Measurements from ENCODE around the gene ATF7. TPM values are rescaled to one million over a fixed set of nuclear protein-coding genes. Genes with fewer than 3 reads are reported as not detected.

The ATF7 gene
- polyA plus RNA-seq, 1 of the 3 experiments (the other 2 are of a cell fraction) = 12.8 TPM

DNA sequence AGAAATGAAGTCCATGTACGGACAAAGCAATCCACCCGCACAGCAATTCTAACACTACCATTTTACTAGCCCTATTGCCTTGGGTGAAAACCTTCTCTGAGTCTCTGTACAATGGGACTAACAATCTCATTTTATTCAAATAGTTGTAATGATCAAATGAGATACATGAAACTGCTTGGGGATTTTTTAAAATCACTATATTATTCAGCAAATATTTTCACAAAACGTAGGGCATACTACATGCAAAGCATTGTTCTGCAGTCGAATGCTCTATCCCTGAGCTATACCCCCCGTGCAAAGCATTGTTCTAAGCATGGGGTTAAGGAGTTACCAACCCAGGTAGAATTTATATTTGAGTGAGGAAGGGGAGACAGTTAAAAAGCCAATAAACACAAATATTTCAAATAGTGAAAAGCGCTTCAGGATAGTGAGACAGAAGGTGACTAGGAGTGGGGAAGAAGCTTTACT is 554 bp upstream of the ATF7 start:
- CTCF ChIA-PET = interaction anchor here (1.0 to 2.6 kb wide), 3 partner anchors 50 to 119 kb away, joined by 3 to 10 read pairs (median 10); partner anchors contain the start of gene ATP5MC2

DNA sequence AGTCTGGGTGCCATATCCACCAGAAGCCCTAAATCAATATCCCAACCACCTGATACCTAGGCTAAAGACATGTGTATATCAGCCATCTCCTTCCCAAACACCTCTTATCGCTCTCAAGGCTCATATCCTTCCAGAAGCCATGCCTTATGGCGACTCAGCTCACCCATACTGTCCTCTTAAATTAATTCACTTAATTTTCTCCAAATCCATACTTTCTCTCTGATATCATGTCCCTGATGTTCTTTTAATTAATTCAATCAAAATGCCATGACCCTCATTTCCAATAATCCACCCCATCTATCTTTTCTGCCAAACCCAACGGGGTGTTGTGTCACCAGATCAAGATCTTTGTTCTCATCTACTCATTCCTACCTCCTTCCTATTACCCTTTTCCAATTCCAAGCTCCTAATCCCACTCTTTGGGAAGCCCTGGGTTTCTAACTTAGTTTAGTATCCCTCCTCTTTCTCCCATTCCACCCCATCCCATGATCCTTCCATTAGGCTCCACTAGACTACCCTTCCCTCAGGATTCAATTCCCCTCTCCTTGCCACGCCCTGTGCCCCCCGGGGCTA is 723 bp downstream of the ATF7 start:
- Histone ChIP-seq H3K4me2 (peak overlapping the region; percentile 91), H3K4me1 (ENCODE audit: control insufficient read depth in 1 of 2, insufficient read depth in 2 of 2, low read depth in 1 of 2, low read length in 1 of 2) (peaks cover 5% of the 10 kb centered on the region in 2 experiments; a peak in 3 of 4 replicates), H4K20me1 (ENCODE audit: insufficient read depth) (peaks cover 5% of the 10 kb centered on the region; the same call in 1 of the 2 replicates), H3K27me3 (ENCODE audit: insufficient read depth) (no peaks in the 10 kb centered on the region), H3K4me3 (ENCODE audit: low read depth in 2 of 2, low read length in 1 of 2) (peak overlapping the region; percentile 75 to 77), H3K36me3 (replicated peaks in 1 of 2; ENCODE audit: control insufficient read depth in 1 of 2, insufficient read depth in 2 of 2, low read length in 1 of 2) (no peaks in the 10 kb centered on the region), H2AFZ (ENCODE audit: low read depth) (peak overlapping the region; percentile 73), H3K9me3 (no peaks in the 10 kb centered on the region), H3F3A (replicated peaks; ENCODE audit: insufficient read depth) (no peaks in the 10 kb centered on the region), H3K9me2 (no peaks in the 10 kb centered on the region), H3K9ac (peak overlapping the region; percentile 90), H3K27ac (ENCODE audit: low read depth in 2 of 2, low read length in 1 of 2) (peak overlapping the region; percentile 65 to 91; a peak in 2 of 4 replicates), H3K79me2 (ENCODE audit: insufficient read depth) (peaks cover 54% of the 10 kb centered on the region)
- TF ChIP-seq SMC3 (IDR thresholded peaks at IDR 0.05; ENCODE audit: low read depth, low read length) (no peak), MAX (IDR thresholded peaks at IDR 0.05; ENCODE audit: low read depth) (no peak), MEF2A (IDR thresholded peaks at IDR 0.05; ENCODE audit: borderline replicate concordance, low read depth) (no peak), YY1 (IDR thresholded peaks at IDR 0.05; ENCODE audit: low read depth) (no peak), ELF1 (IDR thresholded peaks at IDR 0.05) (no peak), USF2 (IDR thresholded peaks at IDR 0.05; ENCODE audit: borderline replicate concordance, low read depth, low read length) (no peak), FOXM1 (IDR thresholded peaks at IDR 0.05; ENCODE audit: low read depth) (no peak), TAF1 (IDR thresholded peaks at IDR 0.05; ENCODE audit: borderline replicate concordance, low read depth, low read length) (no peak; the same call in 1 of the 2 replicates), NRF1 (IDR thresholded peaks at IDR 0.05; ENCODE audit: low read depth, low read length) (no peak), RCOR1 (IDR thresholded peaks at IDR 0.05; ENCODE audit: low read length) (no peak), CHD2 (IDR thresholded peaks at IDR 0.05; ENCODE audit: low read length, partially characterized antibody) (no peak), GATA2 (CRISPR knock-in tag; IDR thresholded peaks at IDR 0.05) (no peak), POLR2AphosphoS5 (IDR thresholded peaks at IDR 0.05; ENCODE audit: low read depth, low read length) (no peak), JUND (IDR thresholded peaks at IDR 0.05) (no peak), RAD21 (IDR thresholded peaks at IDR 0.05; ENCODE audit: low read length) (no peak), EP300 (IDR thresholded peaks at IDR 0.05; ENCODE audit: borderline replicate concordance in 1 of 2, low read depth in 1 of 2, low read length in 1 of 2) (no peak), IRF3 (IDR thresholded peaks at IDR 0.05; ENCODE audit: low read depth, low read length) (no peak)
- TF ChIP-seq, protein P1, sequence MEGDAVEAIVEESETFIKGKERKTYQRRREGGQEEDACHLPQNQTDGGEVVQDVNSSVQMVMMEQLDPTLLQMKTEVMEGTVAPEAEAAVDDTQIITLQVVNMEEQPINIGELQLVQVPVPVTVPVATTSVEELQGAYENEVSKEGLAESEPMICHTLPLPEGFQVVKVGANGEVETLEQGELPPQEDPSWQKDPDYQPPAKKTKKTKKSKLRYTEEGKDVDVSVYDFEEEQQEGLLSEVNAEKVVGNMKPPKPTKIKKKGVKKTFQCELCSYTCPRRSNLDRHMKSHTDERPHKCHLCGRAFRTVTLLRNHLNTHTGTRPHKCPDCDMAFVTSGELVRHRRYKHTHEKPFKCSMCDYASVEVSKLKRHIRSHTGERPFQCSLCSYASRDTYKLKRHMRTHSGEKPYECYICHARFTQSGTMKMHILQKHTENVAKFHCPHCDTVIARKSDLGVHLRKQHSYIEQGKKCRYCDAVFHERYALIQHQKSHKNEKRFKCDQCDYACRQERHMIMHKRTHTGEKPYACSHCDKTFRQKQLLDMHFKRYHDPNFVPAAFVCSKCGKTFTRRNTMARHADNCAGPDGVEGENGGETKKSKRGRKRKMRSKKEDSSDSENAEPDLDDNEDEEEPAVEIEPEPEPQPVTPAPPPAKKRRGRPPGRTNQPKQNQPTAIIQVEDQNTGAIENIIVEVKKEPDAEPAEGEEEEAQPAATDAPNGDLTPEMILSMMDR (IDR thresholded peaks at IDR 0.05) = no peak
- WGBS (ENCODE audit: low lambda C conversion rate) = 18% methylated on average over 5 of the region's 5 CpGs
- POLR2A ChIA-PET = interaction anchor here (1.2 kb wide), 1 partner anchor 50 kb away, joined by 4 read pairs; no protein-coding TSS in a partner anchor
- no peak for DNase-seq
- CTCF ChIA-PET = interaction anchor here (1.2 to 2.6 kb wide), 3 partner anchors 9 to 119 kb away, joined by 3 to 10 read pairs (median 8); no protein-coding TSS in a partner anchor

More for the DNA sequence above, 554 bp upstream of the ATF7 start:
- POLR2A ChIA-PET = no interaction called here
- no peaks in the 10 kb centered on the region for H3K9me2 ChIP-seq
- peak overlapping the region; percentile 91 for H3K4me2 ChIP-seq
- TF ChIP-seq SIN3A (IDR thresholded peaks at IDR 0.05; ENCODE audit: borderline replicate concordance, low read depth, low read length) = no peak
- TF ChIP-seq EZH2phosphoT487 (IDR thresholded peaks at IDR 0.05; ENCODE audit: borderline replicate concordance, low read depth) = no peak
- TF ChIP-seq NFIC (IDR thresholded peaks at IDR 0.05; ENCODE audit: borderline replicate concordance) = no peak
- H3K27ac ChIP-seq (ENCODE audit: low read depth in 2 of 2, low read length in 1 of 2) = peak overlapping the region; percentile 56 to 91; a peak in 3 of 4 replicates
- H3F3A ChIP-seq (replicated peaks; ENCODE audit: insufficient read depth) = no peaks in the 10 kb centered on the region
- H2AFZ ChIP-seq (ENCODE audit: low read depth) = peak overlapping the region; percentile 85
- H3K79me2 ChIP-seq (ENCODE audit: insufficient read depth) = peaks cover 41% of the 10 kb centered on the region
- DNase-seq = no peak
- H4K20me1 ChIP-seq (ENCODE audit: insufficient read depth) = 0 out of 2 replicates have a peak, but pooled peaks cover 5% of the 10 kb centered on the region
- peaks cover 5% of the 10 kb centered on the region in 2 experiments; a peak in 3 of 4 replicates for H3K4me1 ChIP-seq (ENCODE audit: control insufficient read depth in 1 of 2, insufficient read depth in 2 of 2, low read depth in 1 of 2, low read length in 1 of 2)
- H3K27me3 ChIP-seq (ENCODE audit: insufficient read depth) = no peaks in the 10 kb centered on the region
- WGBS (ENCODE audit: low lambda C conversion rate) = 38% methylated on average over 6 of the region's 6 CpGs
- no peaks in the 10 kb centered on the region for H3K36me3 ChIP-seq (replicated peaks in 1 of 2; ENCODE audit: control insufficient read depth in 1 of 2, insufficient read depth in 2 of 2, low read length in 1 of 2)
- H3K4me3 ChIP-seq (ENCODE audit: low read depth in 2 of 2, low read length in 1 of 2) = peak overlapping the region; percentile 75 to 77
- no peaks in the 10 kb centered on the region for H3K9me3 ChIP-seq
- peak overlapping the region; percentile 90; the same call in 1 of the 2 replicates for H3K9ac ChIP-seq

Data from SK-N-SH (cell line).